Activated T-cell treated with anti-CD3 and anti-CD28 coated beads, Interleukin-2, amount 50 U/mL, for 72 hours (primary cell): Measurements from ENCODE around the gene OXCT2. TPM values are rescaled to one million over a fixed set of nuclear protein-coding genes. Genes with fewer than 3 reads are reported as not detected.
"Not testable (repeated sequence)": the region's sequence is repeated elsewhere in the genome, so short reads cannot be mapped to it uniquely, and the experiment has no call there.

Experiments
- ATAC-seq, 2 donors: fragments of 150-1000 bp; cut with Tn5 transposase; replicated peaks in 1 of 2; 2 replicates each; pipeline ENCODE4 v1.10.0; 2021; ENCODE audit warnings: moderate library complexity in 2 of 2, mild to moderate bottlenecking in 1 of 2
- DNase-seq, 2 donors: peaks; one replicate each; pipeline ENCODE4 v3.0.0; 2021 to 2022; ENCODE audit warnings: mixed read lengths in 1 of 2
- H3K27ac Mint-ChIP-seq: one replicate; pipeline ENCODE4 v1.8.0; 2022; ENCODE audit warnings: mild to moderate bottlenecking, moderate library complexity, mixed read lengths
- H3K27me3 Mint-ChIP-seq: one replicate; pipeline ENCODE4 v1.8.0; 2022; ENCODE audit warnings: low read depth, mixed read lengths
- H3K36me3 Mint-ChIP-seq, 2 donors: one replicate each; pipeline ENCODE4 v1.8.0; 2022; ENCODE audit warnings: mixed read lengths in 2 of 2, mild to moderate bottlenecking in 1 of 2; ENCODE audit not compliant: insufficient read depth in 2 of 2
- H3K4me1 Mint-ChIP-seq: one replicate; pipeline ENCODE4 v1.8.0; 2022; ENCODE audit warnings: low read depth, mixed read lengths
- H3K4me3 Mint-ChIP-seq, 2 donors: one replicate each; pipeline ENCODE4 v1.8.0; 2022; ENCODE audit warnings: mild to moderate bottlenecking in 2 of 2, mixed read lengths in 2 of 2, moderate library complexity in 2 of 2
- H3K9me3 Mint-ChIP-seq, 2 donors: one replicate each; pipeline ENCODE4 v1.8.0; 2022; ENCODE audit warnings: mixed read lengths in 2 of 2
- total RNA-seq, 2 donors: library from RNA; stranded (reverse); gene quantifications; one replicate each; pipeline ENCODE4 v1.2.3, GENCODE V29; 2022

Gene OXCT2
- total RNA-seq, 2 donors from 2014 or later: 2.9 TPM

GRCh38 chr1:39764512-39764911 is 6.6 kb downstream of the OXCT2 start:
- H3K27me3 Mint-ChIP-seq, H3K4me1 Mint-ChIP-seq, ATAC-seq, H3K9me3 Mint-ChIP-seq, H3K36me3 Mint-ChIP-seq, DNase-seq, H3K27ac Mint-ChIP-seq, H3K4me3 Mint-ChIP-seq: not testable (repeated sequence)

GRCh38 chr1:39763619-39764374 is 7.4 kb downstream of the OXCT2 start:
- H3K27ac Mint-ChIP-seq, H3K36me3 Mint-ChIP-seq, H3K9me3 Mint-ChIP-seq, DNase-seq, H3K27me3 Mint-ChIP-seq, ATAC-seq, H3K4me1 Mint-ChIP-seq, H3K4me3 Mint-ChIP-seq: not testable (repeated sequence)

- no peaks in the 10 kb centered on the region for H3K27me3 Mint-ChIP-seq
- ATAC-seq: no peak
- H3K27ac Mint-ChIP-seq: no peak overlapping the region
Measured at GRCh38 chr1:39762550-39763540, 8.3 kb downstream of the OXCT2 start.

GRCh38 chr1:39761557-39762260 is 9.4 kb downstream of the OXCT2 start:
- no peak for DNase-seq
- peaks cover 0 to 4% of the 10 kb centered on the region in 2 donors for H3K36me3 Mint-ChIP-seq
- no peaks in the 10 kb centered on the region for H3K4me1 Mint-ChIP-seq
- no peak overlapping the region for H3K4me3 Mint-ChIP-seq
- no peaks in the 10 kb centered on the region for H3K27me3 Mint-ChIP-seq
- H3K9me3 Mint-ChIP-seq: no peaks in the 10 kb centered on the region
- ATAC-seq: no peak
- no peak overlapping the region for H3K27ac Mint-ChIP-seq

More at GRCh38 chr1:39762550-39763540, 8.3 kb downstream of the OXCT2 start:
- Mint-ChIP-seq H3K4me3 (no peak overlapping the region), H3K9me3 (no peaks in the 10 kb centered on the region), H3K36me3 (no peaks in the 10 kb centered on the region), H3K4me1 (no peaks in the 10 kb centered on the region)
- no peak for DNase-seq

- Mint-ChIP-seq H3K36me3 (peaks cover 0 to 7% of the 10 kb centered on the region in 2 donors), H3K27ac (no peak overlapping the region)
Measured at GRCh38 chr1:39761016-39761415, 10.1 kb downstream of the OXCT2 start.

GRCh38 chr1:39760074-39761008 is 10.8 kb downstream of the OXCT2 start:
- no peaks in the 10 kb centered on the region for H3K27me3 Mint-ChIP-seq
- ATAC-seq (no peak), DNase-seq (no peak)
- peaks cover 0 to 7% of the 10 kb centered on the region in 2 donors for H3K36me3 Mint-ChIP-seq
- no peak overlapping the region for H3K27ac Mint-ChIP-seq
- H3K4me1 Mint-ChIP-seq: no peaks in the 10 kb centered on the region
- H3K9me3 Mint-ChIP-seq: no peaks in the 10 kb centered on the region
- H3K4me3 Mint-ChIP-seq: no peak overlapping the region

More at GRCh38 chr1:39761016-39761415, 10.1 kb downstream of the OXCT2 start:
- Mint-ChIP-seq H3K4me1 (no peaks in the 10 kb centered on the region), H3K9me3 (no peaks in the 10 kb centered on the region), H3K27me3 (no peaks in the 10 kb centered on the region), H3K4me3 (no peak overlapping the region)
- DNase-seq: no peak
- ATAC-seq: no peak

- H3K36me3 Mint-ChIP-seq: peaks cover 0 to 9% of the 10 kb centered on the region in 2 donors
- no peak for DNase-seq
- no peaks in the 10 kb centered on the region for H3K27me3 Mint-ChIP-seq
- H3K9me3 Mint-ChIP-seq: no peaks in the 10 kb centered on the region
- no peaks in the 10 kb centered on the region for H3K4me1 Mint-ChIP-seq
- H3K27ac Mint-ChIP-seq: no peak overlapping the region
- no peak for ATAC-seq
- no peak overlapping the region for H3K4me3 Mint-ChIP-seq
Measured at GRCh38 chr1:39759436-39759726, 11.8 kb downstream of the OXCT2 start.

- H3K27me3 Mint-ChIP-seq: no peaks in the 10 kb centered on the region
- DNase-seq (no peak), ATAC-seq (no peak)
- no peaks in the 10 kb centered on the region for H3K9me3 Mint-ChIP-seq
- H3K27ac Mint-ChIP-seq: no peak overlapping the region
- H3K4me3 Mint-ChIP-seq: no peak overlapping the region
- H3K4me1 Mint-ChIP-seq: no peaks in the 10 kb centered on the region
- peaks cover 0 to 13% of the 10 kb centered on the region in 2 donors for H3K36me3 Mint-ChIP-seq
Measured at GRCh38 chr1:39758556-39759435, 12.4 kb downstream of the OXCT2 start.

- ATAC-seq: no peak
- no peak for DNase-seq
- peaks cover 0 to 16% of the 10 kb centered on the region in 2 donors for H3K36me3 Mint-ChIP-seq
- H3K4me3 Mint-ChIP-seq: no peak overlapping the region
- no peaks in the 10 kb centered on the region for H3K9me3 Mint-ChIP-seq
- H3K27me3 Mint-ChIP-seq: no peaks in the 10 kb centered on the region
- H3K4me1 Mint-ChIP-seq: no peaks in the 10 kb centered on the region
- no peak overlapping the region for H3K27ac Mint-ChIP-seq
Measured at GRCh38 chr1:39757501-39757900, 13.6 kb downstream of the OXCT2 start.

- H3K36me3 Mint-ChIP-seq: peaks cover 2 to 20% of the 10 kb centered on the region in 2 donors
- H3K27ac Mint-ChIP-seq: no peak overlapping the region
- H3K27me3 Mint-ChIP-seq: no peaks in the 10 kb centered on the region
- H3K4me3 Mint-ChIP-seq: no peak overlapping the region
- DNase-seq (no peak), ATAC-seq (no peak)
- no peaks in the 10 kb centered on the region for H3K4me1 Mint-ChIP-seq
- no peaks in the 10 kb centered on the region for H3K9me3 Mint-ChIP-seq
Measured at GRCh38 chr1:39755965-39756659, 15.0 kb downstream of the OXCT2 start.

- Mint-ChIP-seq H3K4me3 (no peak overlapping the region), H3K9me3 (no peaks in the 10 kb centered on the region), H3K27ac (no peak overlapping the region), H3K27me3 (no peaks in the 10 kb centered on the region), H3K36me3 (peaks cover 5 to 24% of the 10 kb centered on the region in 2 donors), H3K4me1 (no peaks in the 10 kb centered on the region)
- DNase-seq (no peak), ATAC-seq (no peak)
Measured at GRCh38 chr1:39754906-39755504, 16.1 kb downstream of the OXCT2 start.
